ENCODE measurements around the gene C9orf50.
A peak's percentile ranks its signal among the peaks of the same experiment; 100 is the strongest.

The C9orf50 gene

GRCh38 chr9:129587487-129588262, 33.2 kb downstream of the C9orf50 start:
- H3K36me3 ChIP-seq (ENCODE audit: low read depth) = no peaks in the 10 kb centered on the region
- no peaks in the 10 kb centered on the region for H3K4me1 ChIP-seq (ENCODE audit: insufficient read depth, poor library complexity, severe bottlenecking)
- H3K4me3 ChIP-seq (ENCODE audit: severe bottlenecking) = no peak overlapping the region
- H3K27me3 ChIP-seq (ENCODE audit: insufficient read depth, poor library complexity, severe bottlenecking) = no peaks in the 10 kb centered on the region
- no peak overlapping the region for H3K27ac ChIP-seq (ENCODE audit: poor library complexity, severe bottlenecking)
- ATAC-seq (ENCODE audit: low read depth) = no peak
- DNase-seq (ENCODE audit: low spot score) = no peak
- no peaks in the 10 kb centered on the region for H3K9me3 ChIP-seq (ENCODE audit: severe bottlenecking)
- TF ChIP-seq, protein P1, sequence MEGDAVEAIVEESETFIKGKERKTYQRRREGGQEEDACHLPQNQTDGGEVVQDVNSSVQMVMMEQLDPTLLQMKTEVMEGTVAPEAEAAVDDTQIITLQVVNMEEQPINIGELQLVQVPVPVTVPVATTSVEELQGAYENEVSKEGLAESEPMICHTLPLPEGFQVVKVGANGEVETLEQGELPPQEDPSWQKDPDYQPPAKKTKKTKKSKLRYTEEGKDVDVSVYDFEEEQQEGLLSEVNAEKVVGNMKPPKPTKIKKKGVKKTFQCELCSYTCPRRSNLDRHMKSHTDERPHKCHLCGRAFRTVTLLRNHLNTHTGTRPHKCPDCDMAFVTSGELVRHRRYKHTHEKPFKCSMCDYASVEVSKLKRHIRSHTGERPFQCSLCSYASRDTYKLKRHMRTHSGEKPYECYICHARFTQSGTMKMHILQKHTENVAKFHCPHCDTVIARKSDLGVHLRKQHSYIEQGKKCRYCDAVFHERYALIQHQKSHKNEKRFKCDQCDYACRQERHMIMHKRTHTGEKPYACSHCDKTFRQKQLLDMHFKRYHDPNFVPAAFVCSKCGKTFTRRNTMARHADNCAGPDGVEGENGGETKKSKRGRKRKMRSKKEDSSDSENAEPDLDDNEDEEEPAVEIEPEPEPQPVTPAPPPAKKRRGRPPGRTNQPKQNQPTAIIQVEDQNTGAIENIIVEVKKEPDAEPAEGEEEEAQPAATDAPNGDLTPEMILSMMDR (IDR thresholded peaks at IDR 0.05; ENCODE audit: poor library complexity, severe bottlenecking) = no peak

DNA sequence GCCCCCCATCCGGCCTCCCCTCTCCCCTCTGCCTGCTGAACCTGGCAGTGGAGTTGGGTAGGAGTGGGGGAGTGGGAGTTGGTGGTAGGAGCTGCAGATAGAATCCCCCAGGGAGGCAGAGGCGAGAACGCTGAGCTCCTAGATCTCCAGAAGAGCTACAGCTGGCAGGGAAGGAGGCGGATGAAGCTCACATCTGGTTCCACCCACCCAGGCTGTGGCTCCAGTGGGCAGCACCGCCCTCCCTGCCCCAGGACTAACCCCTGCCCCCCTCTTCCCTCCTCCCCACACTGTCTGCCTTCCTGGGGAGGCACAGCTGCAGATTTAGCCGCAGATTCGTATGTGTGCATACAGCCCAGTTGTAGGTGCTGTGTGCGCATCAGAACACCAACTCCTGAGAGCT, 34.2 kb downstream of the C9orf50 start:
- TF ChIP-seq, protein P1 (IDR thresholded peaks at IDR 0.05; ENCODE audit: poor library complexity, severe bottlenecking) = no peak
- no peaks in the 10 kb centered on the region for H3K4me1 ChIP-seq (ENCODE audit: insufficient read depth, poor library complexity, severe bottlenecking)
- DNase-seq (ENCODE audit: low spot score) (no peak), ATAC-seq (ENCODE audit: low read depth) (no peak)
- H3K9me3 ChIP-seq (ENCODE audit: severe bottlenecking) = no peaks in the 10 kb centered on the region
- H3K27ac ChIP-seq (ENCODE audit: poor library complexity, severe bottlenecking) = no peak overlapping the region
- H3K36me3 ChIP-seq (ENCODE audit: low read depth) = no peaks in the 10 kb centered on the region
- H3K27me3 ChIP-seq (ENCODE audit: insufficient read depth, poor library complexity, severe bottlenecking) = no peaks in the 10 kb centered on the region
- no peak overlapping the region for H3K4me3 ChIP-seq (ENCODE audit: severe bottlenecking)

DNA sequence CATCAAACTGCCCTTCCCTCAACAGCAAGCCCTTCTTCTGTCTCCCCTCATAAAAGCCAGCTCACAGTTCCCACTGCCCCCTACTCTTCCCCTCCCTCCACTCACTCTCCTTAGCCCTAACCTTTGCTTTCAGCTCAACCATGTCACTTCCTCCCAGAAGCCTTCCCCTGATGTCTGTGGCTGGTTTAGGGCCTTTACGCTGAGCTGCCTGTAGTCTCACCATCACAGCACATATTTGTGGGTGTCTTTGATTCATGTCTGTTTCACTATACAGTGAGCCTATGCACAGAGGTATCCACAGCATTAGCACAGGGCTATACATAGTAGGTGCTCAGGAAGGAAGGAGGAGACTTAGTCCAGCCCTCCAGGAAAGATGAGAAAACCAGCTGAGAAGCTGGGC, 34.7 kb downstream of the C9orf50 start:
- no peaks in the 10 kb centered on the region for H3K27me3 ChIP-seq (ENCODE audit: insufficient read depth, poor library complexity, severe bottlenecking)
- DNase-seq (ENCODE audit: low spot score) (no peak), ATAC-seq (ENCODE audit: low read depth) (no peak)
- TF ChIP-seq, protein P1 (IDR thresholded peaks at IDR 0.05; ENCODE audit: poor library complexity, severe bottlenecking) = no peak
- H3K4me3 ChIP-seq (ENCODE audit: severe bottlenecking) = no peak overlapping the region
- H3K36me3 ChIP-seq (ENCODE audit: low read depth) = no peaks in the 10 kb centered on the region
- H3K27ac ChIP-seq (ENCODE audit: poor library complexity, severe bottlenecking) = no peak overlapping the region
- no peaks in the 10 kb centered on the region for H3K4me1 ChIP-seq (ENCODE audit: insufficient read depth, poor library complexity, severe bottlenecking)
- no peaks in the 10 kb centered on the region for H3K9me3 ChIP-seq (ENCODE audit: severe bottlenecking)

DNA sequence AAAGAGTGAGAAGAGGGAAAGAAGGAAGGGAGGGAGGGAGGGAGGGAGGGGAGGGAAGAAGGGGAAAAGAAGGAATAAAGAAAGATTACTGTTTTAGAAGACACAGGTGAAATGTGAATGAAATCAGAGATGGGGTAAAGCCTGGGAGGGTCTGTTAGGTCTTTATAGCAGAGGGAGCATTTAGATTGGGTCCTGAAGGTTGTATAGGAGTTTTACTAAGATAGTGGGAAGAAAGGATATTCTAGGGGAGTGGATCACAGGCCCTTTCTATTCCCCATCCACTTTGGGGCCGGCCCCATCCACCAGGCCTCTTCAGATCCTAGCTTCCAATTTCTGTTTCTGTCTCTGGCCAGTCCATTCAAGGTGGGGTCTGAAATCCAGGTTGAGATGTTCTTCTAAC, 35.5 kb downstream of the C9orf50 start:
- Histone ChIP-seq H3K27me3 (ENCODE audit: insufficient read depth, poor library complexity, severe bottlenecking) (no peaks in the 10 kb centered on the region), H3K27ac (ENCODE audit: poor library complexity, severe bottlenecking) (no peak overlapping the region), H3K4me1 (ENCODE audit: insufficient read depth, poor library complexity, severe bottlenecking) (no peaks in the 10 kb centered on the region), H3K36me3 (ENCODE audit: low read depth) (no peaks in the 10 kb centered on the region), H3K9me3 (ENCODE audit: severe bottlenecking) (no peaks in the 10 kb centered on the region), H3K4me3 (ENCODE audit: severe bottlenecking) (no peak overlapping the region)
- ATAC-seq (ENCODE audit: low read depth) (no peak), DNase-seq (ENCODE audit: low spot score) (no peak)
- TF ChIP-seq, protein P1 (IDR thresholded peaks at IDR 0.05; ENCODE audit: poor library complexity, severe bottlenecking) = no peak

GRCh38 chr9:129584136-129584535, 36.8 kb downstream of the C9orf50 start:
- TF ChIP-seq, protein P1 (IDR thresholded peaks at IDR 0.05; ENCODE audit: poor library complexity, severe bottlenecking) = no peak
- Histone ChIP-seq H3K4me3 (ENCODE audit: severe bottlenecking) (no peak overlapping the region), H3K27me3 (ENCODE audit: insufficient read depth, poor library complexity, severe bottlenecking) (no peaks in the 10 kb centered on the region), H3K36me3 (ENCODE audit: low read depth) (no peaks in the 10 kb centered on the region), H3K27ac (ENCODE audit: poor library complexity, severe bottlenecking) (no peak overlapping the region), H3K9me3 (ENCODE audit: severe bottlenecking) (no peaks in the 10 kb centered on the region), H3K4me1 (ENCODE audit: insufficient read depth, poor library complexity, severe bottlenecking) (no peaks in the 10 kb centered on the region)
- DNase-seq (ENCODE audit: low spot score) (no peak), ATAC-seq (ENCODE audit: low read depth) (peak; percentile 79)

All from RWPE2 (cell line).